Activated CD8-positive, alpha-beta memory T cell treated with anti-CD3 and anti-CD28 coated beads for 48 hours (primary cell): Measurements from ENCODE around the gene DGKQ.

Source experiments
- DNase-seq, 3 experiments: peaks; one replicate each; pipeline ENCODE4 v3.0.0-alpha.2; 2020; ENCODE audit warnings: low read depth in 2 of 3, low spot score in 2 of 3

Gene DGKQ

GRCh38 chr4:973431-974397 is at the start of gene DGKQ:
Gene DGKQ, minus strand, starts transcription at chr4:973569. Its CDS starts 87 bp downstream, at chr4:973482.
- peak; percentile 62 to 81 (median 79) for DNase-seq

GRCh38 chr4:1022739-1023066 is 49.3 kb upstream of the DGKQ start:
- DNase-seq: no peak

- no peak for DNase-seq
Measured at GRCh38 chr4:1022051-1022738, 48.8 kb upstream of the DGKQ start.

GRCh38 chr4:1021386-1022050 is 48.1 kb upstream of the DGKQ start:
- no peak for DNase-seq

- DNase-seq: no peak
Measured at GRCh38 chr4:1019729-1020470, 46.5 kb upstream of the DGKQ start.

GRCh38 chr4:1019320-1019719 is 46.0 kb upstream of the DGKQ start:
- no peak for DNase-seq

GRCh38 chr4:1018147-1019020 is 45.0 kb upstream of the DGKQ start:
- no peak for DNase-seq

- DNase-seq: no peak
Measured at GRCh38 chr4:1017706-1018105, 44.3 kb upstream of the DGKQ start.

GRCh38 chr4:1017211-1017610 is 43.8 kb upstream of the DGKQ start:
- no peak for DNase-seq

GRCh38 chr4:1015746-1016145 is 42.4 kb upstream of the DGKQ start:
- no peak for DNase-seq

GRCh38 chr4:1015179-1015578 is 41.8 kb upstream of the DGKQ start:
- DNase-seq: no peak

- no peak for DNase-seq
Measured at GRCh38 chr4:1014291-1015167, 41.2 kb upstream of the DGKQ start.

GRCh38 chr4:1013225-1014073 is 40.1 kb upstream of the DGKQ start:
- DNase-seq: no peak

- DNase-seq: no peak
Measured at GRCh38 chr4:1012034-1012739, 38.8 kb upstream of the DGKQ start.

GRCh38 chr4:1011666-1012033 is 38.3 kb upstream of the DGKQ start:
- no peak for DNase-seq

- DNase-seq: peak; percentile 78 to 89 (median 88)
Measured at GRCh38 chr4:1011022-1011665, 37.8 kb upstream of the DGKQ start, which contains the start of gene FGFRL1. Gene FGFRL1, plus strand, starts transcription at chr4:1011626. Its CDS starts 860 bp downstream, at chr4:1012486.

- DNase-seq: peak; percentile 52 to 62 (median 57)
Measured at GRCh38 chr4:1010395-1011021, 37.1 kb upstream of the DGKQ start.
